K562 (cell line): ENCODE results near the gene FAM234B. TPM values are rescaled to one million over a fixed set of nuclear protein-coding genes. Genes with fewer than 3 reads are reported as not detected.

ENCODE experiments used
- ATAC-seq: fragments of 200-7000 bp; cut with Tn5 transposase; 3 replicates; pipeline ENCODE4 v1.9.1; 2020; ENCODE audit warnings: moderate library complexity
- BruUV-seq: library from RNA; stranded (reverse); fragments of 400-500 nt; replicated peaks from 2 replicates; lab custom pipeline; 2021; lab: Mats Ljungman, UMichigan
- CTCF ChIA-PET: fragments of 300-600 bp; formaldehyde crosslinking; extraction: SDS; loops from one replicate; lab custom pipeline; 2021; ENCODE audit warnings: low intra/inter-chr PET ratio; lab: Yijun Ruan, JAX
- POLR2A ChIA-PET: fragments of 300-600, 350-650 bp; sonication (Branson Sonifier 250); formaldehyde crosslinking; extraction: SDS; loops from one replicate; lab custom pipeline; 2021; ENCODE audit warnings: antibody characterized with exemption, inconsistent platforms; lab: Yijun Ruan, JAX
- DNase-seq, 4 experiments: peaks; one replicate each; pipeline versions ENCODE4 v3.0.0 to v3.0.0-alpha.2; 2011 to 2018; ENCODE audit warnings: low spot score in 3 of 4, mixed read lengths in 3 of 4; ENCODE audit errors: extremely low read depth in 1 of 4
- FAIRE-seq: peaks from 2 replicates; lab custom pipeline; 2011; peaks lifted over from hg19 to GRCh38; lab: Jason Lieb, UNC
- H2AFZ ChIP-seq: 2 replicates; pipeline ENCODE4 v1.6.0; 2011; ENCODE audit warnings: low read depth, low read length, control low read depth, inconsistent platforms
- H3K27ac ChIP-seq: fragments of 200-600 bp; 3 replicates; pipeline ENCODE4 v1.8.0; 2011; ENCODE audit warnings: low read depth, mild to moderate bottlenecking, control low read depth, inconsistent platforms, low read length, moderate library complexity, mixed read lengths; ENCODE audit errors: extremely low read depth
- H3K27me3 ChIP-seq, 2 experiments: fragments of 300-600 bp in 1 of 2; 2 replicates in 1 of 2; 3 replicates in 1 of 2; pipeline versions ENCODE4 v1.6.0 to v1.8.0; 2011; ENCODE audit warnings: inconsistent platforms in 2 of 2, low read length in 2 of 2, mild to moderate bottlenecking in 1 of 2, mixed read lengths in 1 of 2, moderate library complexity in 1 of 2; ENCODE audit not compliant: control insufficient read depth in 2 of 2, insufficient read depth in 2 of 2
- H3K36me3 ChIP-seq: fragments of 300-600 bp; 3 replicates; pipeline ENCODE4 v1.8.0; 2011; ENCODE audit warnings: mild to moderate bottlenecking, low read length, inconsistent platforms; ENCODE audit not compliant: control insufficient read depth, insufficient read depth
- H3K4me1 ChIP-seq, 2 experiments: fragments of 200-600 bp in 1 of 2; replicated peaks in 1 of 2; 2 replicates in 1 of 2; 3 replicates in 1 of 2; pipeline versions ENCODE4 v1.5.1 to v1.8.0; 2011; ENCODE audit warnings: inconsistent platforms in 2 of 2, low read length in 2 of 2, mild to moderate bottlenecking in 1 of 2, mixed read lengths in 1 of 2, moderate library complexity in 1 of 2; ENCODE audit not compliant: control insufficient read depth in 2 of 2, insufficient read depth in 2 of 2
- H3K4me2 ChIP-seq: 2 replicates; pipeline ENCODE4 v1.6.1; 2011; ENCODE audit warnings: low read length, control low read depth, inconsistent platforms, mixed read lengths; ENCODE audit not compliant: insufficient read depth
- H3K4me3 ChIP-seq: fragments of 200-600 bp; sonication (generic), shearing (Covaris generic); 2 replicates; pipeline ENCODE4 v1.5.1; 2016; ENCODE audit warnings: control low read depth, inconsistent platforms
- H3K79me2 ChIP-seq: fragments of 200-600 bp; 3 replicates; pipeline ENCODE4 v1.8.0; 2011; ENCODE audit warnings: low read length, inconsistent platforms; ENCODE audit not compliant: control insufficient read depth, insufficient read depth
- H3K9ac ChIP-seq, 2 experiments: 2 replicates each; pipeline versions ENCODE4 v1.6.0 to v1.6.1; 2011; ENCODE audit warnings: low read depth in 2 of 2, low read length in 2 of 2, control low read depth in 1 of 2, inconsistent platforms in 1 of 2, mild to moderate bottlenecking in 1 of 2, mixed read lengths in 1 of 2; ENCODE audit not compliant: insufficient read depth in 1 of 2
- H3K9me1 ChIP-seq: one replicate; pipeline ENCODE4 v1.6.0; 2011; ENCODE audit warnings: inconsistent platforms, mild to moderate bottlenecking, low read length, moderate library complexity; ENCODE audit not compliant: control insufficient read depth, insufficient read depth
- H3K9me3 ChIP-seq: replicated peaks from 2 replicates; pipeline ENCODE4 v1.5.1; 2011; ENCODE audit warnings: low read depth, low read length, inconsistent platforms; ENCODE audit not compliant: control insufficient read depth, insufficient read depth
- H4K20me1 ChIP-seq: replicated peaks from 2 replicates; pipeline ENCODE4 v1.6.1; 2011; ENCODE audit warnings: low read length, inconsistent platforms, mixed read lengths; ENCODE audit not compliant: control insufficient read depth, insufficient read depth
- ELF4 ChIP-seq: fragments of 450-650 bp; formaldehyde crosslinking; IDR thresholded peaks from 2 replicates; pipeline ENCODE4 v1.4.0; 2022; ENCODE audit warnings: missing genetic modification characterization
- LEF1 ChIP-seq: fragments of 450-650 bp; IDR thresholded peaks from 2 replicates; pipeline ENCODE4 v1.6.1; 2016; ENCODE audit warnings: mild to moderate bottlenecking
- MCM2 ChIP-seq: fragments of 450-650 bp; IDR thresholded peaks from 2 replicates; pipeline ENCODE4 v1.6.1; 2017; ENCODE audit warnings: low read depth, mild to moderate bottlenecking
- MXI1 ChIP-seq: IDR thresholded peaks from 2 replicates; pipeline ENCODE4 v1.6.1; 2011; ENCODE audit warnings: low read depth, mild to moderate bottlenecking, improper control_type of control experiment, low read length
- NFIC ChIP-seq: fragments of 450-650 bp; IDR thresholded peaks from 2 replicates; pipeline ENCODE4 v1.6.1; 2017; ENCODE audit warnings: mild to moderate bottlenecking, inconsistent platforms
- RAD21 ChIP-seq, 2 experiments: fragments of 250-450 bp in 1 of 2; fragments of 450-650 bp in 1 of 2; sonication (Bioruptor Pico) in 1 of 2; formaldehyde crosslinking in 1 of 2; IDR thresholded peaks in 1 of 2; conservative IDR thresholded peaks in 1 of 2; 2 replicates each; pipeline versions ENCODE4 v1.4.0 to v1.8.0; 2020 to 2022; ENCODE audit warnings: mild to moderate bottlenecking in 2 of 2, moderate library complexity in 1 of 2
- TCF3 ChIP-seq: sonication (generic); formaldehyde crosslinking; IDR thresholded peaks from 2 replicates; pipeline ENCODE4 v1.4.0; 2020; ENCODE audit warnings: mild to moderate bottlenecking, missing genetic modification reagents
- TCF7 ChIP-seq: sonication (generic); IDR thresholded peaks from 2 replicates; pipeline ENCODE4 v1.6.1; 2016; ENCODE audit warnings: antibody characterized with exemption, borderline replicate concordance
- in situ Hi-C: fragments of 300-500 bp; cut with MboI; formaldehyde crosslinking; loops from 4 replicates; pipeline ENCODE4 v1.15.0; 2018; ENCODE audit warnings: inconsistent platforms, mixed read lengths
- intact Hi-C: fragments of 100-400 bp; cut with micrococcal nuclease; formaldehyde crosslinking; loops from 2 replicates; pipeline ENCODE4 v1.14.2; 2022
- polyA plus RNA-seq, 8 experiments: library from polyadenylated mRNA; depleted of rRNA in 4 of 8; stranded (reverse) in 5 of 8; unstranded in 3 of 8; fragments of >200 nt; fragmentation: Nextera tagmentation in 2 of 8; fragmentation: Illumina TruSeq in 1 of 8; extraction: Ambion mirVana in 2 of 8; extraction: Trizol in 1 of 8; gene quantifications; 2 replicates each; pipeline versions ENCODE4 v1.2.1 to v1.2.3, GENCODE V29; 2011 to 2014; ENCODE audit warnings: inconsistent platforms in 1 of 8, missing spikeins in 1 of 8
- total RNA-seq, 7 experiments: library from RNA; depleted of rRNA in 6 of 7; stranded (reverse); fragments of >200 nt in 6 of 7; fragmentation: Illumina TruSeq in 2 of 7; extraction: Trizol in 2 of 7; gene quantifications; 2 replicates each; pipeline versions ENCODE4 v1.2.1 to v1.2.3, GENCODE V29; 2011 to 2021; ENCODE audit warnings: low replicate concordance in 1 of 7
- TF ChIP-seq, protein P1 (sequence below): fragments of 250-450 bp; sonication (Bioruptor Pico); IDR thresholded peaks from 2 replicates; pipeline ENCODE4 v1.8.0; 2021; ENCODE audit warnings: mild to moderate bottlenecking, moderate library complexity

The FAM234B gene
- total and polyA plus RNA-seq, 9 of the 15 experiments (the other 6 are each of a cell fraction or from before 2014, with no cell fraction given): 1.00 to 4.3 (median 2.0) TPM

DNA sequence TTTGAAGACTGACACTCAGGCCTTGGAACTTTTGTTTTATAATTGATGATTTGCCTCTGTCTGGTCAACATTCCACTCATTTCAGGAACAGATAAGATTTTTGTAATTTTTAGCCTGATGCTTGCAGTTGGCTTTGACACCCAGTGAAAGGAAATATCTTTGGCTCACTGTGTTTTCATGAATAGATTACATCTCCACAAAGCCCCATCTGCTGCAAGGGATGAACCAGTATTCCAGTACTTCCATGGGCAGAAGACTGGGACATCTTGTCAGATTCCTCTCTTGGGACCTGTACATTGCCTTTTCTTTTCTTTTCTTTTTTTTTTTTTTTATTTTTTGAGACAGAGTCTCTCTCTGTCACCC, 30.9 kb downstream of the FAM234B start:
- ChIA-PET CTCF (no interaction called here), POLR2A (no interaction called here)
- intact Hi-C loops (no loop called here), in situ Hi-C loops (no loop called here)
- H3K4me1 ChIP-seq: peaks cover 0 to 6% of the 10 kb centered on the region in 2 experiments; a peak in 2 of 5 replicates
- ATAC-seq: no peak
- no peaks in the 10 kb centered on the region for H3K36me3 ChIP-seq
- H3K27me3 ChIP-seq: no peaks in the 10 kb centered on the region
- TF ChIP-seq LEF1: no peak
- TF ChIP-seq TCF3 (CRISPR knock-in tag): no peak
- TF ChIP-seq ELF4: no peak
- TF ChIP-seq MXI1: no peak
- TF ChIP-seq, protein P1, sequence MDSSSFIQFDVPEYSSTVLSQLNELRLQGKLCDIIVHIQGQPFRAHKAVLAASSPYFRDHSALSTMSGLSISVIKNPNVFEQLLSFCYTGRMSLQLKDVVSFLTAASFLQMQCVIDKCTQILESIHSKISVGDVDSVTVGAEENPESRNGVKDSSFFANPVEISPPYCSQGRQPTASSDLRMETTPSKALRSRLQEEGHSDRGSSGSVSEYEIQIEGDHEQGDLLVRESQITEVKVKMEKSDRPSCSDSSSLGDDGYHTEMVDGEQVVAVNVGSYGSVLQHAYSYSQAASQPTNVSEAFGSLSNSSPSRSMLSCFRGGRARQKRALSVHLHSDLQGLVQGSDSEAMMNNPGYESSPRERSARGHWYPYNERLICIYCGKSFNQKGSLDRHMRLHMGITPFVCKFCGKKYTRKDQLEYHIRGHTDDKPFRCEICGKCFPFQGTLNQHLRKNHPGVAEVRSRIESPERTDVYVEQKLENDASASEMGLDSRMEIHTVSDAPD: no peak
- TF ChIP-seq RAD21 (CRISPR knock-in tag; conservative IDR thresholded peaks at IDR 0.05 in 1 of 2, IDR thresholded peaks at IDR 0.05 in 1 of 2): no peak
- TF ChIP-seq NFIC: no peak
- TF ChIP-seq TCF7: no peak
- no peak for TF ChIP-seq MCM2
- H3K9me3 ChIP-seq: no peaks in the 10 kb centered on the region
- no peak overlapping the region for H3K9ac ChIP-seq
- no peak overlapping the region for H2AFZ ChIP-seq
- BruUV-seq: no TSS peak
- DNase-seq: no peak
- no peak for FAIRE-seq
- no peaks in the 10 kb centered on the region for H4K20me1 ChIP-seq
- H3K27ac ChIP-seq: no peak overlapping the region
- H3K9me1 ChIP-seq: no peaks in the 10 kb centered on the region
- no peak overlapping the region for H3K4me2 ChIP-seq
- H3K4me3 ChIP-seq: no peak overlapping the region
- H3K79me2 ChIP-seq: no peaks in the 10 kb centered on the region
